HCT116 (cell line): ENCODE results near the gene LRRC31.

Source experiments
- CTCF ChIP-seq, 3 experiments: fragments of 200-600 bp in 1 of 3; sonication (generic) in 1 of 3; IDR thresholded peaks in 2 of 3; conservative IDR thresholded peaks in 1 of 3; 2 replicates each; pipeline ENCODE4 v1.5.1; 2012 to 2017; ENCODE audit warnings: low read depth in 2 of 3, low read length in 2 of 3, antibody characterized with exemption in 1 of 3, borderline replicate concordance in 1 of 3, control low read depth in 1 of 3, mild to moderate bottlenecking in 1 of 3, mixed read lengths in 1 of 3, mixed run types in 1 of 3, moderate library complexity in 1 of 3; ENCODE audit not compliant: insufficient read depth in 1 of 3
- ELF1 ChIP-seq: IDR thresholded peaks from 2 replicates; pipeline ENCODE4 v1.6.1; 2012; ENCODE audit warnings: low read depth, borderline replicate concordance

DNA sequence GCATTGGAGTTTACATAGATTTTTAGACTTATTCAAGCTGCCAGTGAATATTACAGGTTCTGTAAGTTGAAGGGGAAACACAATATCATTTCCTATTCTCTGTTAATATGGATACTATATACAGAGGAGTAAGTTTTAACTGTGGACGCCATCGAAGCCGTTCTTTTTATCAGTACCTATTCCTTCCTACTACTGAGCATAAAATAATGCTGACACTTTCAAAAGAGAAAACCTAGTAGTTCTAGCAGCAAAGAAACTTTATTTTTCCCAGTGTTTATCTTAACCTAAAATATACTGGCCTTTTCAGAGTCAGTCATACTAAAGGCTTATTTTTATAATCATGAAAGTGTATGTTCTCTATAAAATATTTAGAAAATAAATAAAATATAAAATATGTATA lies 14.2 kb downstream of the LRRC31 start:
- TF ChIP-seq CTCF (IDR thresholded peaks at IDR 0.05 in 2 of 3, conservative IDR thresholded peaks at IDR 0.05 in 1 of 3; ENCODE audit: borderline replicate concordance in 1 of 3, insufficient read depth in 1 of 3, low read depth in 2 of 3, low read length in 2 of 3) (no peak), ELF1 (no peak)
